GM19099 (cell line): Measurements from ENCODE around the gene RUFY3.

ENCODE experiments used
- POLR2A ChIP-seq: IDR thresholded peaks from 3 replicates; pipeline ENCODE4 v1.6.1; 2011; ENCODE audit warnings: low read depth; ENCODE audit not compliant: insufficient read length; ENCODE audit errors: extremely low read depth

The RUFY3 gene

DNA sequence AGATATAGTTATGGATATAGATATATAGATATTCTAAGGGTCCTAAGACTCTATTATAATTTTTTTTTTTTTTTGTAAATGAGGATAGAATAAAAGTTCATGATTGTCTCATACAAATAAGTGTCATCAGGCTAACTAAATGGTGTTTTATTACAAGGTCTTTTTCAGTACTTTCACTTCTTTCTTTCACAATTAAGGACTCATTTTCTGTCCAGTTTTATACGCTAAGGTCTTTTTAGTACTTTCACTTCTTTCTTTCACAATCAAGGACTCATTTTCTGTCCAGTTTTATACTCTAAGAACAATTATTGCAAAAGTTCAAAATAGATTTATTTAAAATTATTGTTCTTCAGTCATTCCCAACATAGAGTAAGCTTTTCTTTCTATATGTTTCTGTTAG is 32.7 kb downstream of the RUFY3 start:
- TF ChIP-seq POLR2A = no peak

GRCh38 chr4:70754990-70755688 is 33.4 kb downstream of the RUFY3 start:
- TF ChIP-seq POLR2A = no peak

- TF ChIP-seq POLR2A = no peak
Measured at GRCh38 chr4:70759126-70759525, 37.4 kb downstream of the RUFY3 start.

GRCh38 chr4:70759627-70760026 is 37.9 kb downstream of the RUFY3 start:
- TF ChIP-seq POLR2A = no peak

- TF ChIP-seq POLR2A = no peak
Measured at GRCh38 chr4:70760662-70761061, 38.9 kb downstream of the RUFY3 start.

DNA sequence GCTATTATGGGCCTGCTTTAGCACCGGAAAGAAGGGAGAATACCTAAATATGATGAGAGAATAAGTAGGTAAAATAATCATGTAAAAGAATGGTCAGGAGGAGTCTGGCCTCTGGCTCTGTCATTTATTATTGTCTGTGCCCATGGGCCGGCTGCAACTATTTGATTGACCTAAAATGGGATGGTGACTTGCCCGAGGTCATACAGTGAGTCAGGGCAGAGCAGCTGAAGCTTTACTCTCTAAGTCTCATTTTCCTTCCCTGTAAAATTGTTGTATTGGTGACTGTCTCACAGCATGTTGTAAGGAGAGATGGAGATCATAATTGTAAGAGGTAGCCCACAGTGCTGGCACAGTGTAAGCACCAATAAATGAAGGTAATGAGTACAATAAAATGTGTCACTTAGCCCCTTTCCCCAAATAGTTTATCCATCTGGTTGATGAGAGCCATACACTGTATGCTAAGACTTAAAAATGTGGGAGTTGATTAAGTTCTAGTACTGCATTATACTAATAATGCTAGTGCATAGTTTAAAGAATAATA is 39.6 kb downstream of the RUFY3 start:
- no peak for TF ChIP-seq POLR2A

GRCh38 chr4:70765368-70765767 is 43.6 kb downstream of the RUFY3 start:
- no peak for TF ChIP-seq POLR2A

GRCh38 chr4:70768301-70768948 is 46.7 kb downstream of the RUFY3 start:
- TF ChIP-seq POLR2A = no peak

- no peak for TF ChIP-seq POLR2A
Measured at GRCh38 chr4:70772929-70773555, 51.3 kb downstream of the RUFY3 start.

DNA sequence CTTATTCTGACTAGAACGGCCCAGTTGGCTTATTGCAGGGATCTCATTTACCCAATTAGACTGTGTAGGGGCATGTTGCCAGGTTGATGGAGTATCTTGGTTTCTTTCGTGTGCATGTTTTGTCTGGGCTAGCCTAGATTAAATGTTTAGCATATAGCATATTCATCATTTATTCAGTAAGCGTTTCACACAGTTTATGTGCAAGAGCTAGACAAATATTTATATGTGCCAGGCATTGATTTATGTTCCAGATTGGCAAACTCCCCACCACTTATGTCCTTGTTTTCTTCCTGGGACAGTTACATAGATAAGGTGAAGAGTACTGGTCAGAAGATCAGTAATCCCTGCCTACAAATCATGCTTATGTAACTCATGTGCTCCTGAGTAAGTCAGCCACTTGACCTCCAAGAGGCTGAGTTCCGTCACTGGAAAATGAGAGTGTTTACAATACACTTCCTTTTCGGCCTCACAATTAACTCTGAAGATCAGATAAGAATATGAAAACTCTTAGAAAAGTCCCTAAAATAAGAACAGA is 57.2 kb downstream of the RUFY3 start:
- TF ChIP-seq POLR2A = no peak

DNA sequence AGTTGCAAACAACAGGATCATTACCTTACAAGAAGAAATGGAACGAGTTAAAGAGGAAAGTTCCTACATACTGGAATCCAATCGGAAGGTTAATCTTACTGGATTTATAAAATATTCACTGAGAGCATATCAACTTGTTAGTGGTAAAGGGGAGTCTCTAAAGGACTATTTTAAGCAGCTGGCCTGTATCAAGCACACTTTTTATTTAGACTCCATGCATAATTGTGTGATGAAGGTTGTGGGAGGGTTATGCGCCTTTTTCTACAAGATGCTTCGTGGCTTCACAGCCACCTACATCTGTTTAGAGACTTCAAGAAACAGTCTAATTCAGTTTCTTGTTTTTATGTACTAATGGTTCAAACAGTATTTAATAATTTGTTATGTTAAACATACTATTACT is 61.3 kb downstream of the RUFY3 start:
- TF ChIP-seq POLR2A = no peak

DNA sequence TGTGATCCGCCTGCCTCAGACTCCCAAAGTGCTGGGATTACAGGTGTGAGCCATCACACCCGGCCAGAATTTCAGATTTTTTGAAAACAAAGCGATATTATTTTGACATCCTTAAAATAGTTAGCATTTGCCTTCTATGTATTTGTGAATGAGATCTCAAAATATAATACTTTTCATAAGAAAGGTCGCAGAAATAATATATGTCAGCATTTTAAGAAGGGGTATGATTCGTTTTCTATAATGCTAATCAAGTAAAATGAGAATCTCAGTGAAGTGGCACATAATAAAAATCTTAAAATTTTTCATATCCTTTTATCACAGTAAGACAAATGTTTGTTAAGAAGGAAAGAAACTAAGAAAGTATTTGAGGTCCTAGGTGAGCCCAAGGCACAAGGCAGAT is 65.7 kb downstream of the RUFY3 start:
- TF ChIP-seq POLR2A = no peak

DNA sequence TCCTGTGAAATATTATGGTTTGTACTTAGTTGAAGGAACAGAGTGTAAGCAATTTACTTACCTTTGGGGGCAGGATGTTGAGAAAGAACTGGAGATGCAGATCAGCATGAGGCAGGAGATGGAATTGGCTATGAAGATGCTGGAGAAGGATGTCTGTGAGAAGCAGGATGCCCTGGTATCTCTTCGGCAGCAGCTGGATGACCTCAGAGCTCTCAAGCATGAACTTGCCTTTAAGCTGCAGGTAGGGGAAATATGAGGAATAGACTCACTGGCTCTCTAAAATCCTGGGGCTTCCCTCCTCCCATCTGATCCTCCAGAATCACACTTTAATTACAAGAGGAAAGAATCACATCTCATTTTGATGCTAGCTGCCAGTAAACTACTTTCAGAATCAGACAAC is 67.0 kb downstream of the RUFY3 start:
- no peak for TF ChIP-seq POLR2A

GRCh38 chr4:70793626-70794025 is 71.9 kb downstream of the RUFY3 start:
- TF ChIP-seq POLR2A = no peak

DNA sequence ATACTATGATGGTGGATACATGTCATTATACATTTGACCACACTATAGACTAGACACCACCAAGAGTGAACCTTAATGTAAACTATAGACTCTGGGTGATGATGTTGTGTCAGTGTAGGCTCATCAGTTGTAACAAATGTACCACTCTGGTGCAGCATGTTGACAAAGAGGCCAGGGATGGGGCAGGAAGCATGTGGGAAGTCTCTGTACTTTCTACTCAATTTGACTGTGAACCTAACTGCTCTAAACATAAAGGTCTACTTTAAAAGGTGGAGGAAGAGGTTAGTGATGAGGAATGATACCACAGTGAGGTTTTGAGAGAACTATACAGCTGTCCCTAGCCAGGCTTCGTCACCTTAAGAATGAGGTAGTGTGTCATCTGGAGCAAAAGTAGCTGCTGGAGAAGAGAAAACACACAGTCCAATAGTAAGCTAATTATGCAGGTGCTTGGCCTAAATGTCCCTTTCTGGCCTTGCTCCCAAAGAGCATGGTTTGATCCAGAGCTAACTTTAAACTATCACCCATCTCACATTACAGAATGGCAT is 79.6 kb downstream of the RUFY3 start:
- TF ChIP-seq POLR2A = no peak
